Natural killer cell (primary cell): ENCODE data around the gene SLC25A26. TPM values are rescaled to one million over a fixed set of nuclear protein-coding genes. Genes with fewer than 3 reads are reported as not detected.

Source experiments
- ATAC-seq, 3 donors: fragments of 150-1000 bp in 2 of 3; fragments of 200-7000 bp in 1 of 3; cut with Tn5 transposase; 1 replicate in 1 of 3; 2 replicates in 2 of 3; pipeline ENCODE4 v1.10.0; 2021; ENCODE audit warnings: mild to moderate bottlenecking in 2 of 3, moderate library complexity in 2 of 3
- DNase-seq, 2 donors: peaks; one replicate each; pipeline versions ENCODE4 v3.0.0 to v3.0.0-alpha.2; 2013 to 2021; ENCODE audit warnings: mixed read lengths in 1 of 2
- H3K27ac ChIP-seq: one replicate; pipeline ENCODE4 v1.5.1; 2013; ENCODE audit warnings: mild to moderate bottlenecking, low read length
- H3K27me3 ChIP-seq: one replicate; pipeline ENCODE4 v1.6.1; 2013; ENCODE audit warnings: low read length; ENCODE audit not compliant: control insufficient read depth, insufficient read depth
- H3K36me3 ChIP-seq: one replicate; pipeline ENCODE4 v1.6.1; 2013; ENCODE audit warnings: low read length; ENCODE audit not compliant: control insufficient read depth, insufficient read depth
- H3K4me1 ChIP-seq: one replicate; pipeline ENCODE4 v1.6.1; 2013; ENCODE audit warnings: low read length; ENCODE audit not compliant: control insufficient read depth, insufficient read depth
- H3K4me3 ChIP-seq: one replicate; pipeline ENCODE4 v1.5.1; 2013; ENCODE audit warnings: low read length
- H3K9me3 ChIP-seq: one replicate; pipeline ENCODE4 v1.6.1; 2013; ENCODE audit warnings: low read length; ENCODE audit not compliant: control insufficient read depth, insufficient read depth
- H3K27ac Mint-ChIP-seq, 2 donors: one replicate each; pipeline ENCODE4 v1.8.0; 2022; ENCODE audit warnings: mild to moderate bottlenecking in 2 of 2, mixed read lengths in 2 of 2, moderate library complexity in 1 of 2
- H3K27me3 Mint-ChIP-seq, 2 donors: one replicate each; pipeline ENCODE4 v1.8.0; 2022; ENCODE audit warnings: low read depth in 2 of 2, mixed read lengths in 2 of 2
- H3K36me3 Mint-ChIP-seq: one replicate; pipeline ENCODE4 v1.8.0; 2022; ENCODE audit warnings: mixed read lengths
- H3K4me1 Mint-ChIP-seq, 2 donors: one replicate each; pipeline ENCODE4 v1.8.0; 2022; ENCODE audit warnings: mixed read lengths in 2 of 2
- H3K4me3 Mint-ChIP-seq: one replicate; pipeline ENCODE4 v1.8.0; 2022; ENCODE audit warnings: mild to moderate bottlenecking, moderate library complexity, mixed read lengths
- H3K9me3 Mint-ChIP-seq, 2 donors: one replicate each; pipeline ENCODE4 v1.8.0; 2022; ENCODE audit warnings: mixed read lengths in 2 of 2
- CTCF ChIP-seq: fragments of 200-600 bp; IDR thresholded peaks from one replicate; pipeline ENCODE4 v1.8.0; 2022; ENCODE audit warnings: antibody characterized with exemption
- WGBS: methylation state at CpG from one replicate; pipeline ENCODE4 v1.1.7; 2013; ENCODE audit warnings: missing lambda C conversion rate; ENCODE audit not compliant: insufficient coverage; 5-methylcytosine and 5-hydroxymethylcytosine counted together
- intact Hi-C: fragments of 100-400 bp; cut with micrococcal nuclease; formaldehyde crosslinking; loops from one replicate; pipeline ENCODE4 v1.14.2; 2022
- total RNA-seq, 4 donors: library from RNA; stranded (reverse); fragments of 120-200 nt in 1 of 4; gene quantifications; one replicate each; pipeline versions ENCODE4 v1.2.3 to v1.2.4, GENCODE V29; 2013 to 2022

The SLC25A26 gene
- total RNA-seq, 3 donors from 2014 or later (not counting 1 experiment from before 2014, with no cell fraction given) = 18.4 to 23.9 (median 23.3) TPM

- Mint-ChIP-seq H3K27ac (no peak overlapping the region), H3K27me3 (peaks cover 6 to 13% of the 10 kb centered on the region in 2 donors), H3K36me3 (no peaks in the 10 kb centered on the region), H3K9me3 (no peaks in the 10 kb centered on the region), H3K4me1 (no peaks in the 10 kb centered on the region), H3K4me3 (no peak overlapping the region)
- TF ChIP-seq CTCF = no peak
- Histone ChIP-seq H3K4me1 (no peaks in the 10 kb centered on the region), H3K27ac (no peak overlapping the region), H3K36me3 (no peaks in the 10 kb centered on the region), H3K27me3 (no peaks in the 10 kb centered on the region), H3K4me3 (no peak overlapping the region), H3K9me3 (no peaks in the 10 kb centered on the region)
- ATAC-seq = no peak
- 92% methylated on average over 6 of the region's 7 CpGs for WGBS
- no peak for DNase-seq
- intact Hi-C loops = no loop called here
Measured at GRCh38 chr3:66206806-66207205, 14.0 kb upstream of the SLC25A26 start.

GRCh38 chr3:66208189-66208588 is 12.6 kb upstream of the SLC25A26 start:
- DNase-seq (no peak), ATAC-seq (no peak)
- Mint-ChIP-seq H3K27ac (no peak overlapping the region), H3K27me3 (peaks cover 6 to 13% of the 10 kb centered on the region in 2 donors), H3K36me3 (no peaks in the 10 kb centered on the region), H3K9me3 (no peaks in the 10 kb centered on the region), H3K4me3 (no peak overlapping the region), H3K4me1 (no peaks in the 10 kb centered on the region)
- WGBS = 96% methylated on average over 2 of the region's 3 CpGs
- no peak for TF ChIP-seq CTCF
- intact Hi-C loops = no loop called here
- H3K4me3 ChIP-seq = no peak overlapping the region
- no peak overlapping the region for H3K27ac ChIP-seq
- H3K27me3 ChIP-seq = no peaks in the 10 kb centered on the region
- H3K9me3 ChIP-seq = no peaks in the 10 kb centered on the region
- H3K4me1 ChIP-seq = no peaks in the 10 kb centered on the region
- H3K36me3 ChIP-seq = no peaks in the 10 kb centered on the region

- no peak for DNase-seq
- Mint-ChIP-seq H3K4me1 (no peaks in the 10 kb centered on the region), H3K27ac (no peak overlapping the region), H3K36me3 (no peaks in the 10 kb centered on the region), H3K27me3 (peaks cover 3 to 5% of the 10 kb centered on the region in 2 donors), H3K9me3 (no peaks in the 10 kb centered on the region), H3K4me3 (no peak overlapping the region)
- TF ChIP-seq CTCF = no peak
- intact Hi-C loops = no loop called here
- WGBS = 95% methylated on average over 9 of the region's 9 CpGs
- H3K27me3 ChIP-seq = no peaks in the 10 kb centered on the region
- H3K9me3 ChIP-seq = no peaks in the 10 kb centered on the region
- H3K27ac ChIP-seq = no peak overlapping the region
- no peaks in the 10 kb centered on the region for H3K4me1 ChIP-seq
- no peak for ATAC-seq
- H3K4me3 ChIP-seq = no peak overlapping the region
- no peaks in the 10 kb centered on the region for H3K36me3 ChIP-seq
Measured at GRCh38 chr3:66210687-66211295, 10.0 kb upstream of the SLC25A26 start.

- ATAC-seq = no peak
- H3K4me1 ChIP-seq = no peaks in the 10 kb centered on the region
- no peak for TF ChIP-seq CTCF
- no peaks in the 10 kb centered on the region for H3K9me3 ChIP-seq
- WGBS = 100% methylated on average over 1 of the region's 4 CpGs
- no peaks in the 10 kb centered on the region for H3K36me3 ChIP-seq
- Mint-ChIP-seq H3K4me1 (no peaks in the 10 kb centered on the region), H3K9me3 (no peaks in the 10 kb centered on the region), H3K4me3 (no peak overlapping the region), H3K27ac (no peak overlapping the region), H3K36me3 (no peaks in the 10 kb centered on the region), H3K27me3 (peaks cover 0 to 3% of the 10 kb centered on the region in 2 donors)
- intact Hi-C loops = no loop called here
- no peak overlapping the region for H3K4me3 ChIP-seq
- no peak for DNase-seq
- no peaks in the 10 kb centered on the region for H3K27me3 ChIP-seq
- H3K27ac ChIP-seq = no peak overlapping the region
Measured at GRCh38 chr3:66211779-66212178, 9.0 kb upstream of the SLC25A26 start.
